HuH-7 (cell line): Measurements from ENCODE around the gene ANXA1.

ENCODE experiments used
- DNase-seq: peaks from one replicate; pipeline ENCODE4 v3.0.0; 2011; ENCODE audit warnings: low spot score

Gene ANXA1

GRCh38 chr9:73138516-73138915 lies 13.1 kb upstream of the ANXA1 start:
- DNase-seq, result no peak

DNA sequence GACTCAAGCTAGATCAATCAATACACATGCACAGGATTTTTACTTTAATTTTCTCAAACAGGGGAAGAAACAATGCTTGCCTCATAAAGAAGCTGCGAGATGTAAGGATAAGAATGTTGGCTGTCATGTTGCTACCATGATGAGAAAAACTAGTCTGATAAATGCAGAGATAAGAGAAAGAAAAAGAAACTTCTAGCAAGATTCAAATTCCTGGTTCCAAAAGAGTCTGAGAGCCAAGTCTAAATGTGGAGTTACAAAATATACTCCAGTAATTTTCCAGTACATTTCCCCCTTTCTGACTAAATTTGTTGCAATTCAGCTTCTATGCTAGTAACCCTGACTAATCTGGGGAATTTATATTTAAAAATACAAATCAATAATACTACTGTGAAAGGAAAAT lies 10.4 kb upstream of the ANXA1 start:
- DNase-seq, result no peak

DNA sequence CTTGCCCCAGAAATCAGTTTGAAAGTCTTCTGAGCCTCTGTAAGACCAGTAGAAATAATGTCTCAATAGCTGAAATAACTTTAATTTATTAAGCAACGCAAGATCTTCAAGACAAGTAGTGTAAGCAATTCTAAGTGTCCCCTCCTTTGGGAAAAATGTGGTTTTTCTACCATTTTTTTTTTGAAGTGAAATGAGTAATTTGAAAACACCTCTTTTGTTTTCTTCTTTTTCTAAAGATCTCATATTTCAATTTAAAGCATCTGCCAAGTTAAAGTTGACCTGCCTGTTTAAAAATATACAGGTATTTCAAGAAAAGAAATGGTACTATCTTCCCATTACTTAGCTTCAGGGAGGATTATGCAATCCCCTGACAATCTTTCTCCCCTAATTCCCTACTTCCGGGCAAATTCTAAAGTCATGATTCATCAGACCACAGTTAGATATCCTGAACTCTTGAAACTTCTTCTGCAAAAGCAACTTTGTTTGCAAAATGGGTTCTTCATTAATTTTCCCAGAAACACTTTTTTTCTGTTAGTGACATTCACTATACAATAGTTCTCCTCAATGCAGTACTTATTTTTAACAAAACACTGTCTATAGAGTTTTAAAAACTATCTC lies 7.8 kb upstream of the ANXA1 start:
- no peak for DNase-seq

GRCh38 chr9:73146111-73146815 lies 5.4 kb upstream of the ANXA1 start:
- no peak for DNase-seq

DNA sequence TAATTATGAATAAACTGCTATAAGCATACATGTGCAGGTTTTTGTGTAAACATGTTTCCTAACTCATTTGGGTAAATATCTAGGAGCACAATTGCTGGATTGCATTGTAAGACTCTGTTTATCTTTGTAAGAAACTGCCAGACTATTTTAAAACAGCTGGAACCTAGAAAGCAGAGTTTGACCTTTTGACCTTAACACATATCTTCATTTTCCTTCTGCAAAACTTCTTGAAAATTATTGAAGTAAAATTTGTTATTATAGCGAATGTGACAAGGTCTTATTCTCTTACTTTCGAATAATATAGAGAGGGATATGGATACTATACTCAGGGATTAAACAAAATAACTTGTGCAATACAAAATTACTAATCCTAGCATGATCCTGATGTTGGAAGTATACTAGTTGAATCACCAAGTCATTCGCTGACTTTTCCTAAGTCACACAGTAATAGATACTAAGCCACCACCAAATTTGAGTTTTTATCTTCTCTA lies 3.2 kb upstream of the ANXA1 start:
- DNase-seq, result no peak

DNA sequence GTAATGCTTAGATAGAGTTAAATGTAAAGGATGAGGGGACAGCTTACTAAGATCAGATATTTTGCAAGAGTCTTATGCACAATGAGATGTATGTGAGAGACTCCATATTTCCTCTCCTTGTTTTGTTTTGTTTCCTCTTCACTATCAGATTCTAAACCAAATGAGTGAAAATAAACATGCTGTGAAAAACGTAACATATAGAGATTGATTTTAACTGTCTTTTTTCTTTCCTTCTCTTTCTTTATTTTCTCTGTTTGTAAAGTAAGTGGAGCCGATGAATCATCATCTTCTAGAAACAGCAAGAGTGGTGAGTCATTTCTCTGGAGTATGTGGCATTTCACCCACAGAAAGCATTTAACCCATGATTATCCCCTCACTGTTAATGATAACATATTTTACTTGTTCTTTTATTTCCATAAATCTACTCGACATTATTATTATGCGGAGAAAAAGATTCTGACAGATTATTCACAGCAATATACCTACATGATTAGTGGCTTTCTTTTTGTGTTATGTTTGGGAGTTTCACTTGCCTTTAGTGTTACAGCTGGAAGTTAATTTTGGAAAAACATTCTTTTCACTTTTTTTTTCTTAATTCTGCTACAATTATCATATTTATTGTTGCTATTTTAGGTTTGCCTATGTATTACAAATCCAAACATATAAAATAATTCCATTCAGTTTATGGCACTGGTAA lies 2.1 kb upstream of the ANXA1 start:
- no peak for DNase-seq

- no peak for DNase-seq
Measured at GRCh38 chr9:73152543-73152844, 829 bp downstream of the ANXA1 start.

GRCh38 chr9:73152953-73153352 lies 1.3 kb downstream of the ANXA1 start:
- DNase-seq, result no peak

DNA sequence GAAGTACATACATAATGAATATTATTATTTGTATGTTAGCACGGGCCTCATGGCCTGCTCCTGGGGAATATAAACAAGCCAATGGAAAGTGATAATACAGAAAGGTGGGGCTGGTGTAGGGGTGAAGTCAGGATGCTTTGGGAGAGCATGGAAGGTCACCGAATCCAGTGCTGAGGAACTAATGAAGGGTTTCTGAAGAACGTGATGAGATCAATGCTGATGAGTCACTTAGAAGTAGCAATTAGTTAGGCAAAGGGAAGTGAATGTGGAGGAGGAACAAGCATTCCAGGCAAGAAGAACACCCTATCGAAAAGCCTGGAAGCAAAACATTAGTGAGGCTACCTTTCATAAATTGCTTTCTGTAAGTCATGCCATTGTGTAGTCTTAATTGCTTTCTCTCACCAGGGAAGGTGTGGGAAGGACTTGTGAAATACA lies 2.1 kb downstream of the ANXA1 start:
- DNase-seq, result no peak

GRCh38 chr9:73154271-73154670 lies 2.6 kb downstream of the ANXA1 start:
- DNase-seq, result no peak

DNA sequence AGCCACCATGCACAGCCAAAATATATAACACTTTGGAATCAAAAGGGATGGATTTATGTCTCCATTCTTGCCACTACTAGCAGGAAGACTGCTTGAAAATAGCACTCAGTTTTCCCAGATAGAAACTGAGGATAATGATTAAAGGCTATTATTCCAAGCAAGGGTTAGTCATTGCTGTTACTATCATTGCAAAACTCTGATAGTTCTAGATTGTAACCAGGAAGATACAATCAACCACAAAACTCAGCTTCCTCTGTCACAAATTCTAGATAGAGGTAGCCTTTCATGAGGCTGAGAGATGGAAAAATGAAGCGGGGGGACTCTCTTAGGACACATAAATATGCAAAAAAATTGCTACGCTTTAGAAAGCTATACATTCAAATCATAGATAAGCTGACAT lies 3.1 kb downstream of the ANXA1 start:
- DNase-seq, result no peak

GRCh38 chr9:73155377-73155776 lies 3.7 kb downstream of the ANXA1 start:
- DNase-seq, result no peak

DNA sequence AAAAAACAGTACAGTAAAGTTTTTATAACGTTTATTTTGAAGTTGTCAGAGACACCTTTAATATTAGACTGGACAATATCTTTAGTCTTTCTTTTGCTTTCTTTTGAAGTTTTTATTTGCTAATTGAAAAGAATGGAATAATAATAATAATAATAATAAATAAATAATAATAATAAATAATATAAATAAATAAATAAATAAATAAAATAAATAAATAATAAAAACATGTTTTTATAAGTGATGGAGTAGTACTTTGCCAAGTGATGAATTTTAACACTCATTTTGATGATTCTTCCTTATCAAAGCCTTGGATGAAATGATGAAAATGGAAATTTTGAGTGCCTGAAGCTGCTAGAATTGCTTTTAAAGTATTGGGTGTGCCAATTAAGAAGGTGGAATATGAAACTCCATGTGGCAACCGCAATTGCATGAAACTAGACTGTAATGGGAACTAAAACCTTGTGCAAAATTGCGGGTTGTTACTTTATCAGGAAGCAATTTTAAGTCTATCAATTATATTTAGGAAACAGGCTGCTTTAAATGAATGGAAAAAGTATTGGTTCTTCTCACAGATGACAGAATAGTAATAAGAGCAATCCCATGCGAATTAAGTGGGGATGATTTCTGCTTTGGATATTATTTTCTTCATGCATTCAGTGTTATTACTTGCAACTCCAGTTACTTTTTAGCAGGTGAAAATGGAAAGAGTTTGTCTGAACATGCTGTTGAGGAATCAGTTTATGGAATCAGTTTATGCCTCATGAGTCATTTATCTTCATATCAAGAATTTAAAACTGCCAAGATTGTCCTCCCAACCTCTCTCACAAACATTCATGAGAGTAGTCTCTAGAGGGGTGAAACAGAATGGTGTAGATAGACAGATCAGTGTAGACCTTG lies 4.6 kb downstream of the ANXA1 start:
- no peak for DNase-seq

DNA sequence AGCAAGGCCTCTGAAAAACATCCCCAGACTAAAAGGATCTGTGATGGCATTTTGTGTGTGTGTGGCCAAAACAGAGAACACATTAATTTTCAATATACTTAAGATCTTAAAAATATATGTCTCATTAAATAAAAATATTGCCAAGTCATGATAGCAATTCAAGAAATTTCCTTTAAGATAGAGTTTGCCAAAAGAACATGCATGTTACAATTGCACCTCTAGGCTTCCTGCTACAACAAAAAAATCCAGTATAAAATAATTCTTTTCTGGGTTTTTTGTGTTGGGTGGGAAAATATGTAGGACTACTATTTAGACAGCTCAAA lies 5.2 kb downstream of the ANXA1 start:
- no peak for DNase-seq

- DNase-seq, result no peak
Measured at GRCh38 chr9:73157811-73158210, 6.1 kb downstream of the ANXA1 start.

- no peak for DNase-seq
Measured at GRCh38 chr9:73158723-73159122, 7.1 kb downstream of the ANXA1 start.

DNA sequence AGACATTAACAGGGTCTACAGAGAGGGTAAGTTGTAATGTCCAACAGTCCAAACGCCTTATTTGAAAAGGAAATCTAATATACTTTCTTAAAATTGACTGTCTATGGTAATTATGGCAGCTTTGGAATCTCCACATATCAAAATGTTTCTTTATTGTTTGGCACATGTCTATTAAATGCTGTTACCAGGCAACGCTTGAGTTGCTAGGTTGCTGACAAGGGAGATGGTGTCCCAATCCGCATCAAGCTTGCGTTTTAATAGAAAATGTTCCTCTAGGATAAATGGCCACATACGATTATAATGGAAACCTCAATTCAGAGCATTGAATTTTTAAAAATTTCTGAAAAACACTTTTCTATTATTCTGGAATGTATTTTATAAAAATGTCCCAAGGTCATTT lies 9.2 kb downstream of the ANXA1 start:
- DNase-seq, result no peak

GRCh38 chr9:73162987-73163768 lies 11.5 kb downstream of the ANXA1 start:
- DNase-seq, result no peak

DNA sequence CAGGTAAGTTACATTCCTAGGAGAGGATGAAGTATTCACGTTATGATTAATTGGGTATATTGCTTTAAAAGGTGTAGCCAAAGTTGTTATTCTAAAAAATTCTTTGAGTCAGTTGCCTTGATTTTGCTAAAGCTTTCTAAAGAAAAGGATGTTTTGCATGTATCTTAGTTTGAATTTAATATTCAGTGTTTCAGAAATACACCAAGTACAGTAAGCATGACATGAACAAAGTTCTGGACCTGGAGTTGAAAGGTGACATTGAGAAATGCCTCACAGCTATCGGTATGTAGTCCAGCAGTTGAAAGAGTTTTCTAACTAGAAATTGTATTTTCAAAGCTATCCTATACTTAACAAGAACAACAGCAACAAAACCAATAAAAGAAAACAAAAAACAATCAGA lies 14.2 kb downstream of the ANXA1 start:
- DNase-seq, result no peak

DNA sequence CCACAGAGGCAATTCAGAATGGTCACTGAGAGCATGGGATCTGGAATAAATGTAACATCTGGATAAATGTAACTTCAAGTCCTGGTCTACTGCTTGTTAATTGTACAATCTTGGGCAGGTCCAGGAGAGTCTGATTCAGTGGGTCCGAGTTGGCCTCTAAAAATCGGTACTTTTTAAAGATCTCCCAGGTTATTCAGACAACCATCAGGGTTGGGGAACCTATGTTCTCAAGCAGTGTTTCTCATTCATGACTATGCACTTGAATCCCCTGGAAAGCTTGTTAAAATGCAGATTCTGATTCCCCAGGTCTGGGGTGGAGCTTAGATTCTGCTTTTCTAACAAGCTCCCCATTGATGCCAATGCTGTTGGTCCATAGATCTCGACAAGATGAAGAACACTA lies 14.8 kb downstream of the ANXA1 start:
- DNase-seq, result no peak

GRCh38 chr9:73167614-73168013 lies 15.9 kb downstream of the ANXA1 start:
- DNase-seq, result no peak
